Measurements from ENCODE around the gene GALNT9. TPM values are rescaled to one million over a fixed set of nuclear protein-coding genes. Genes with fewer than 3 reads are reported as not detected.

The GALNT9 gene
- total RNA-seq, 1 experiment from 2014 or later: 0.44 TPM

- ATAC-seq (no peak), DNase-seq (no peak)
- TF ChIP-seq EZH2 (IDR thresholded peaks at IDR 0.05; ENCODE audit: low read length, unreplicated experiment): no peak
- TF ChIP-seq EZH2phosphoT487 (IDR thresholded peaks at IDR 0.05; ENCODE audit: borderline replicate concordance, low read length): no peak
- Histone ChIP-seq H3K4me3 (ENCODE audit: low read length) (no peak overlapping the region), H2AFZ (ENCODE audit: low read length) (no peak overlapping the region), H3F3A (ENCODE audit: low read length, unreplicated experiment) (no peaks in the 10 kb centered on the region), H3K4me1 (ENCODE audit: insufficient read depth, low read length) (no peaks in the 10 kb centered on the region), H3K4me2 (ENCODE audit: low read length) (no peak overlapping the region), H3K9me2 (replicated peaks; ENCODE audit: low read length) (no peaks in the 10 kb centered on the region), H3K9ac (ENCODE audit: low read length) (no peak overlapping the region), H3K79me2 (ENCODE audit: low read length) (no peaks in the 10 kb centered on the region), H4K20me1 (ENCODE audit: low read length) (no peaks in the 10 kb centered on the region), H3K27me3 (ENCODE audit: low read length) (peaks cover 13% of the 10 kb centered on the region; the same call in 1 of the 2 replicates), H3K36me3 (ENCODE audit: low read depth, low read length) (no peaks in the 10 kb centered on the region), H3K27ac (ENCODE audit: low read length) (no peak overlapping the region), H3K9me3 (ENCODE audit: low read length) (no peaks in the 10 kb centered on the region)
- POLR2A ChIA-PET (ENCODE audit: unreplicated experiment): no interaction called here
- no TSS peak for BruUV-seq (replicated peaks)
- CTCF ChIA-PET: no interaction called here
- intact Hi-C loops (cut with micrococcal nuclease): no loop called here
Observed at GRCh38 chr12:132249689-132250478, 79.5 kb downstream of the GALNT9 start.

- no peak overlapping the region for H3K4me3 ChIP-seq (ENCODE audit: low read length)
- TF ChIP-seq, protein P1, sequence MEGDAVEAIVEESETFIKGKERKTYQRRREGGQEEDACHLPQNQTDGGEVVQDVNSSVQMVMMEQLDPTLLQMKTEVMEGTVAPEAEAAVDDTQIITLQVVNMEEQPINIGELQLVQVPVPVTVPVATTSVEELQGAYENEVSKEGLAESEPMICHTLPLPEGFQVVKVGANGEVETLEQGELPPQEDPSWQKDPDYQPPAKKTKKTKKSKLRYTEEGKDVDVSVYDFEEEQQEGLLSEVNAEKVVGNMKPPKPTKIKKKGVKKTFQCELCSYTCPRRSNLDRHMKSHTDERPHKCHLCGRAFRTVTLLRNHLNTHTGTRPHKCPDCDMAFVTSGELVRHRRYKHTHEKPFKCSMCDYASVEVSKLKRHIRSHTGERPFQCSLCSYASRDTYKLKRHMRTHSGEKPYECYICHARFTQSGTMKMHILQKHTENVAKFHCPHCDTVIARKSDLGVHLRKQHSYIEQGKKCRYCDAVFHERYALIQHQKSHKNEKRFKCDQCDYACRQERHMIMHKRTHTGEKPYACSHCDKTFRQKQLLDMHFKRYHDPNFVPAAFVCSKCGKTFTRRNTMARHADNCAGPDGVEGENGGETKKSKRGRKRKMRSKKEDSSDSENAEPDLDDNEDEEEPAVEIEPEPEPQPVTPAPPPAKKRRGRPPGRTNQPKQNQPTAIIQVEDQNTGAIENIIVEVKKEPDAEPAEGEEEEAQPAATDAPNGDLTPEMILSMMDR (conservative IDR thresholded peaks at IDR 0.05; ENCODE audit: low read depth, low read length): no peak
- TF ChIP-seq EZH2 (IDR thresholded peaks at IDR 0.05; ENCODE audit: low read length, unreplicated experiment): no peak
- TF ChIP-seq EZH2phosphoT487 (IDR thresholded peaks at IDR 0.05; ENCODE audit: borderline replicate concordance, low read length): no peak
- BruUV-seq (replicated peaks): no TSS peak
- no peak overlapping the region for H2AFZ ChIP-seq (ENCODE audit: low read length)
- DNase-seq (peak; percentile 10), ATAC-seq (no peak)
- intact Hi-C loops (cut with micrococcal nuclease): no loop called here
- H3K36me3 ChIP-seq (ENCODE audit: low read depth, low read length): no peaks in the 10 kb centered on the region
- H3K27ac ChIP-seq (ENCODE audit: low read length): no peak overlapping the region
- POLR2A ChIA-PET (ENCODE audit: unreplicated experiment): no interaction called here
- H3K9ac ChIP-seq (ENCODE audit: low read length): no peak overlapping the region
- H4K20me1 ChIP-seq (ENCODE audit: low read length): no peaks in the 10 kb centered on the region
- CTCF ChIA-PET: no interaction called here
- H3K9me2 ChIP-seq (replicated peaks; ENCODE audit: low read length): no peaks in the 10 kb centered on the region
- no peaks in the 10 kb centered on the region for H3K79me2 ChIP-seq (ENCODE audit: low read length)
- peaks cover 13% of the 10 kb centered on the region; the same call in 1 of the 2 replicates for H3K27me3 ChIP-seq (ENCODE audit: low read length)
- no peaks in the 10 kb centered on the region for H3F3A ChIP-seq (ENCODE audit: low read length, unreplicated experiment)
- H3K9me3 ChIP-seq (ENCODE audit: low read length): no peaks in the 10 kb centered on the region
- H3K4me1 ChIP-seq (ENCODE audit: insufficient read depth, low read length): no peaks in the 10 kb centered on the region
- no peak overlapping the region for H3K4me2 ChIP-seq (ENCODE audit: low read length)
Observed at GRCh38 chr12:132248453-132249167, 80.8 kb downstream of the GALNT9 start.

DNA sequence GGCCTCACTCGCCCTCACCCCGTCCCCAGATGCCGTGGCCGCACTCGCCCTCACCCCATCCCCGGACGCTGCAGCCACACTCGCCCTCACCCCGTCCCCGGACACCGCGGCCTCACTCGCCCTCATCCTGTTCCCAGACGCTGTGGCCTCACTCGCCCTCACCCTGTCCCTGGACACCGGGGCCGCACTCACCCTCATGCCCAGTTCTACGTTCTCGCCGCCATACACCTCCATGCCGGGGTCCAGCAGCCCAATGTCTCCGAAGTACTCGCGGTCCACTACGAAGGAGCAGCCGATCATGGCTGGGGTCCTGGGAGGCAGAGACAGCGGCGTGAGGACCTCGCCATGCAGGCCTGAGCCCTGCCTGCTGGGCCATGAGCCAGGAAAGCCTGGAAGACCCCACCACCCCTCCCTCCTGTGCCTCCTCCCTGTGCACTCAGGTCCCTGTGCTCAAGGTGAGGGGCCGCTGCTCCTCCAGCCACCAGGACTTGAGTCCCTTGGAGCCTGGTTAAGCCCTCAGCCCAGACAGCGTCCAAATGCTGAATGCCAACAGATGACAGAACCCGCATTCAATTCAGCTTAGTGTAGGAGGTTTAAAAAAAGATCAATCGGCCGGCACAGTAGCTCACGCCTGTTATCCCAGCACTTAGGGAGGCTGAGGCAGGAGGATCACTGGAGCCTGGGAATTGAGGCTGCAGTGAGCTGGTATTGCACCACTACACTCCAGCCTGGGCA, 81.5 kb downstream of the GALNT9 start:
- H3K27me3 ChIP-seq (ENCODE audit: low read length): peaks cover 13% of the 10 kb centered on the region; the same call in 1 of the 2 replicates
- H3K27ac ChIP-seq (ENCODE audit: low read length): no peak overlapping the region
- H3K36me3 ChIP-seq (ENCODE audit: low read depth, low read length): no peaks in the 10 kb centered on the region
- ChIA-PET CTCF (no interaction called here), POLR2A (ENCODE audit: unreplicated experiment) (no interaction called here)
- H3K79me2 ChIP-seq (ENCODE audit: low read length): no peaks in the 10 kb centered on the region
- no peak overlapping the region for H3K4me3 ChIP-seq (ENCODE audit: low read length)
- H3K9ac ChIP-seq (ENCODE audit: low read length): no peak overlapping the region
- DNase-seq (no peak), ATAC-seq (no peak)
- intact Hi-C loops (cut with micrococcal nuclease): no loop called here
- no peak overlapping the region for H3K4me2 ChIP-seq (ENCODE audit: low read length)
- H3K9me2 ChIP-seq (replicated peaks; ENCODE audit: low read length): no peaks in the 10 kb centered on the region
- no peaks in the 10 kb centered on the region for H3K4me1 ChIP-seq (ENCODE audit: insufficient read depth, low read length)
- BruUV-seq (replicated peaks): no TSS peak
- H2AFZ ChIP-seq (ENCODE audit: low read length): no peak overlapping the region
- H3K9me3 ChIP-seq (ENCODE audit: low read length): no peaks in the 10 kb centered on the region
- no peaks in the 10 kb centered on the region for H4K20me1 ChIP-seq (ENCODE audit: low read length)
- TF ChIP-seq, protein P1 (conservative IDR thresholded peaks at IDR 0.05; ENCODE audit: low read depth, low read length): no peak
- TF ChIP-seq EZH2phosphoT487 (IDR thresholded peaks at IDR 0.05; ENCODE audit: borderline replicate concordance, low read length) (no peak), EZH2 (IDR thresholded peaks at IDR 0.05; ENCODE audit: low read length, unreplicated experiment) (no peak)
- no peaks in the 10 kb centered on the region for H3F3A ChIP-seq (ENCODE audit: low read length, unreplicated experiment)
